GM12878 (cell line): ENCODE results near the gene CYP27A1. TPM values are rescaled to one million over a fixed set of nuclear protein-coding genes. Genes with fewer than 3 reads are reported as not detected.

Experiments
- ATAC-seq: fragments of 200-7000 bp; cut with Tn5 transposase; 3 replicates; pipeline ENCODE4 v1.9.1; 2020; ENCODE audit warnings: mild to moderate bottlenecking, moderate library complexity
- BruUV-seq: library from RNA; stranded (reverse); fragments of 400-500 nt; replicated peaks from 2 replicates; lab custom pipeline; 2021; lab: Mats Ljungman, UMichigan
- CTCF ChIA-PET: fragments of 300-600 bp; sonication (Branson Sonifier 250); formaldehyde crosslinking; extraction: SDS; loops from one replicate; lab custom pipeline; 2021; ENCODE audit warnings: inconsistent platforms; lab: Yijun Ruan, JAX
- POLR2A ChIA-PET: fragments of 350-600 bp; formaldehyde crosslinking; extraction: SDS; loops from one replicate; lab custom pipeline; 2021; ENCODE audit warnings: inconsistent platforms; lab: Charles Lee
- RAD21 ChIA-PET: fragments of 300-600 bp; sonication (Branson Sonifier 250); formaldehyde crosslinking; loops from one replicate; lab custom pipeline; 2023; ENCODE audit warnings: antibody characterized with exemption; ENCODE audit not compliant: unreplicated experiment; lab: Charles Lee
- SMC1A ChIA-PET: fragments of 300-600 bp; sonication (Branson Sonifier 250); formaldehyde crosslinking; loops from one replicate; lab custom pipeline; 2023; ENCODE audit not compliant: unreplicated experiment, uncharacterized antibody; lab: Charles Lee
- DNase-seq: peaks from one replicate; pipeline ENCODE4 v3.0.0-alpha.2; 2011; ENCODE audit warnings: low read depth, low spot score
- FAIRE-seq: peaks from 3 replicates; lab custom pipeline; 2011; peaks lifted over from hg19 to GRCh38; lab: Jason Lieb, UNC
- H2AFZ ChIP-seq: 2 replicates; pipeline ENCODE4 v1.6.0; 2011; ENCODE audit warnings: low read depth, low read length, control low read depth; ENCODE audit not compliant: control insufficient read depth
- H3K27ac ChIP-seq: 2 replicates; pipeline ENCODE4 v1.5.1; 2011; ENCODE audit warnings: control low read depth; ENCODE audit not compliant: control insufficient read depth, insufficient read depth
- H3K27me3 ChIP-seq, 2 experiments: replicated peaks in 1 of 2; 2 replicates each; pipeline versions ENCODE4 v1.6.0 to v1.6.1; 2011; ENCODE audit warnings: low read length in 1 of 2; ENCODE audit not compliant: control insufficient read depth in 2 of 2, insufficient read depth in 2 of 2
- H3K36me3 ChIP-seq, 2 experiments: 2 replicates each; pipeline ENCODE4 v1.5.1; 2011; ENCODE audit warnings: low read length in 1 of 2; ENCODE audit not compliant: control insufficient read depth in 2 of 2, insufficient read depth in 2 of 2
- H3K4me1 ChIP-seq: 2 replicates; pipeline ENCODE4 v1.6.1; 2011; ENCODE audit warnings: mild to moderate bottlenecking, low read length, moderate library complexity, mixed read lengths; ENCODE audit not compliant: control insufficient read depth, insufficient read depth
- H3K4me2 ChIP-seq: 2 replicates; pipeline ENCODE4 v1.6.0; 2011; ENCODE audit warnings: control low read depth; ENCODE audit not compliant: control insufficient read depth, insufficient read depth
- H3K4me3 ChIP-seq: fragments of 200-600 bp; sonication (generic); 2 replicates; pipeline ENCODE4 v1.5.1; 2016
- H3K79me2 ChIP-seq: 2 replicates; pipeline ENCODE4 v1.6.0; 2011; ENCODE audit warnings: low read length; ENCODE audit not compliant: control insufficient read depth, insufficient read depth
- H3K9ac ChIP-seq: 2 replicates; pipeline ENCODE4 v1.8.0; 2011; ENCODE audit warnings: low read length, control low read depth, mixed read lengths; ENCODE audit not compliant: control insufficient read depth, insufficient read depth
- H3K9me3 ChIP-seq: replicated peaks from 3 replicates; pipeline ENCODE4 v1.5.1; 2011; ENCODE audit warnings: mild to moderate bottlenecking, low read length; ENCODE audit not compliant: control insufficient read depth, insufficient read depth
- H4K20me1 ChIP-seq: 2 replicates; pipeline ENCODE4 v1.6.0; 2011; ENCODE audit not compliant: control insufficient read depth, insufficient read depth
- CBX5 ChIP-seq: sonication (generic); IDR thresholded peaks from 2 replicates; pipeline ENCODE4 v1.6.1; 2016; ENCODE audit warnings: low read depth, moderate library complexity, mild to moderate bottlenecking, inconsistent platforms
- CREM ChIP-seq: IDR thresholded peaks from 2 replicates; pipeline ENCODE4 v1.6.1; 2014; ENCODE audit warnings: antibody characterized with exemption, low read depth
- EED ChIP-seq: sonication (generic); IDR thresholded peaks from 2 replicates; pipeline ENCODE4 v1.6.1; 2016; ENCODE audit warnings: antibody characterized with exemption, low read depth
- KAT2A ChIP-seq: conservative IDR thresholded peaks from 2 replicates; pipeline ENCODE4 v1.6.1; 2011; ENCODE audit warnings: low read depth, low read length; ENCODE audit not compliant: control insufficient read depth
- NR2C1 ChIP-seq: fragments of 450-650 bp; IDR thresholded peaks from 2 replicates; pipeline ENCODE4 v1.6.1; 2017; ENCODE audit warnings: antibody characterized with exemption, mild to moderate bottlenecking, moderate library complexity
- SUZ12 ChIP-seq: fragments of 200-600 bp; sonication (generic); IDR thresholded peaks from one replicate; pipeline ENCODE4 v1.6.1; 2018; ENCODE audit warnings: antibody characterized with exemption, mild to moderate bottlenecking; ENCODE audit not compliant: unreplicated experiment
- TARDBP ChIP-seq: IDR thresholded peaks from 2 replicates; pipeline ENCODE4 v1.6.1; 2016; ENCODE audit warnings: borderline replicate concordance
- TCF7 ChIP-seq: IDR thresholded peaks from 2 replicates; pipeline ENCODE4 v1.6.1; 2014; ENCODE audit warnings: antibody characterized with exemption, borderline replicate concordance
- ZNF24 ChIP-seq: fragments of 450-650 bp; IDR thresholded peaks from 2 replicates; pipeline ENCODE4 v1.6.1; 2017; ENCODE audit warnings: antibody characterized with exemption, mild to moderate bottlenecking
- ZNF622 ChIP-seq: fragments of 450-650 bp; IDR thresholded peaks from 2 replicates; pipeline ENCODE4 v1.6.1; 2017; ENCODE audit warnings: mild to moderate bottlenecking, inconsistent platforms
- WGBS: methylation state at CpG from one replicate; pipeline ENCODE4 v1.1.6; 2016; ENCODE audit warnings: low lambda C conversion rate; ENCODE audit not compliant: insufficient replicate concordance, insufficient coverage; ENCODE audit errors: missing lambda C conversion rate; 5-methylcytosine and 5-hydroxymethylcytosine counted together
- in situ Hi-C: fragments of 300-500 bp; cut with MboI; formaldehyde crosslinking; loops from 9 replicates; pipeline ENCODE4 v1.14.3; 2018; ENCODE audit warnings: mixed read lengths
- intact Hi-C: fragments of 100-400 bp; cut with micrococcal nuclease; formaldehyde crosslinking; loops from one replicate; pipeline ENCODE4 v1.14.2; 2022; ENCODE audit not compliant: unreplicated experiment
- polyA plus RNA-seq, 11 experiments: library from polyadenylated mRNA; depleted of rRNA in 4 of 11; unstranded in 6 of 11; stranded (reverse) in 5 of 11; fragments of >200 nt; fragmentation: Nextera tagmentation in 4 of 11; fragmentation: Illumina TruSeq in 1 of 11; extraction: Ambion mirVana in 4 of 11; extraction: Trizol in 1 of 11; gene quantifications; 1 replicate in 1 of 11; 2 replicates in 10 of 11; pipeline versions ENCODE4 v1.2.1 to v1.2.3, GENCODE V29; 2011 to 2016; ENCODE audit warnings: inconsistent platforms in 2 of 11, missing spikeins in 2 of 11, low read depth in 1 of 11
- total RNA-seq, 4 experiments: library from RNA; depleted of rRNA in 3 of 4; stranded (reverse); fragments of >200 nt in 3 of 4; fragmentation: Illumina TruSeq in 1 of 4; extraction: Trizol in 1 of 4; gene quantifications; 2 replicates each; pipeline versions ENCODE4 v1.2.1 to v1.2.3, GENCODE V29; 2013 to 2021
- TF ChIP-seq, protein P1 (sequence below): fragments of 450-650 bp; IDR thresholded peaks from 2 replicates; pipeline ENCODE4 v1.6.1; 2018; ENCODE audit warnings: mild to moderate bottlenecking, low read depth, moderate library complexity; ENCODE audit not compliant: partially characterized antibody
- TF ChIP-seq, protein P2 (sequence below): fragments of 450-650 bp; conservative IDR thresholded peaks from 2 replicates; pipeline ENCODE4 v1.6.1; 2017; ENCODE audit warnings: mild to moderate bottlenecking, moderate library complexity
- TF ChIP-seq, protein P3 (sequence below): fragments of 450-650 bp; IDR thresholded peaks from 2 replicates; pipeline ENCODE4 v1.6.1; 2017; ENCODE audit warnings: borderline replicate concordance

Gene CYP27A1
- total and polyA plus RNA-seq, 10 of the 15 experiments (the other 5 are each of a cell fraction or from before 2014, with no cell fraction given): 0.11 to 0.72 (median 0.18) TPM; not detected in 2

DNA sequence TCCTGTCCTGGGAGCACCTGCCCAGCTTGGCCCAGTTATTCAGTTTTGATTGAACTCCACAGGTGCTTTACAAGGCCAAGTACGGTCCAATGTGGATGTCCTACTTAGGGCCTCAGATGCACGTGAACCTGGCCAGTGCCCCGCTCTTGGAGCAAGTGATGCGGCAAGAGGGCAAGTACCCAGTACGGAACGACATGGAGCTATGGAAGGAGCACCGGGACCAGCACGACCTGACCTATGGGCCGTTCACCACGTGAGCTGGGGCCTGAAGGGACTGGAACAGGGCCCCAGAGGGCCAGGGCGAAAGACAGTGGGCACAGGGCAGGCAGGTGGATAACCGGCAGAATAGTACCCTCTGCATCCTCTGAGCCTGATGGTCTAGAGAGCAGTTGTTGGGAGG is 27.6 kb downstream of the CYP27A1 start:
- Histone ChIP-seq H3K4me2 (no peak overlapping the region), H3K9me3 (no peaks in the 10 kb centered on the region; the same call in 1 of the 3 replicates), H3K27ac (no peak overlapping the region), H2AFZ (no peak overlapping the region), H3K36me3 (no peaks in the 10 kb centered on the region), H3K79me2 (no peaks in the 10 kb centered on the region), H3K4me1 (no peaks in the 10 kb centered on the region), H4K20me1 (no peaks in the 10 kb centered on the region), H3K27me3 (no peaks in the 10 kb centered on the region; a peak in 1 of 4 replicates), H3K4me3 (no peak overlapping the region), H3K9ac (no peak overlapping the region)
- DNase-seq (no peak), ATAC-seq (no peak), FAIRE-seq (no peak)
- ChIA-PET SMC1A (interaction anchor here (1.1 to 1.4 kb wide), 2 partner anchors 99 to 510 kb away, joined by 3 to 4 read pairs; partner anchors contain the start of gene TTLL4), POLR2A (interaction anchor here (0.5 kb wide), 1 partner anchor 138 kb away, joined by 3 read pairs; the partner anchor contains the start of genes RNF25 and STK36), RAD21 (no interaction called here), CTCF (interaction anchor here (1.2 kb wide), 1 partner anchor 453 kb away, joined by 4 read pairs; no protein-coding TSS in a partner anchor)
- intact Hi-C loops (no loop called here), in situ Hi-C loops (no loop called here)
- TF ChIP-seq CBX5 (no peak), TCF7 (no peak), ZNF24 (no peak), NR2C1 (no peak), TARDBP (no peak), ZNF622 (no peak), CREM (no peak), EED (no peak), SUZ12 (no peak), KAT2A (no peak)
- TF ChIP-seq, protein P1, sequence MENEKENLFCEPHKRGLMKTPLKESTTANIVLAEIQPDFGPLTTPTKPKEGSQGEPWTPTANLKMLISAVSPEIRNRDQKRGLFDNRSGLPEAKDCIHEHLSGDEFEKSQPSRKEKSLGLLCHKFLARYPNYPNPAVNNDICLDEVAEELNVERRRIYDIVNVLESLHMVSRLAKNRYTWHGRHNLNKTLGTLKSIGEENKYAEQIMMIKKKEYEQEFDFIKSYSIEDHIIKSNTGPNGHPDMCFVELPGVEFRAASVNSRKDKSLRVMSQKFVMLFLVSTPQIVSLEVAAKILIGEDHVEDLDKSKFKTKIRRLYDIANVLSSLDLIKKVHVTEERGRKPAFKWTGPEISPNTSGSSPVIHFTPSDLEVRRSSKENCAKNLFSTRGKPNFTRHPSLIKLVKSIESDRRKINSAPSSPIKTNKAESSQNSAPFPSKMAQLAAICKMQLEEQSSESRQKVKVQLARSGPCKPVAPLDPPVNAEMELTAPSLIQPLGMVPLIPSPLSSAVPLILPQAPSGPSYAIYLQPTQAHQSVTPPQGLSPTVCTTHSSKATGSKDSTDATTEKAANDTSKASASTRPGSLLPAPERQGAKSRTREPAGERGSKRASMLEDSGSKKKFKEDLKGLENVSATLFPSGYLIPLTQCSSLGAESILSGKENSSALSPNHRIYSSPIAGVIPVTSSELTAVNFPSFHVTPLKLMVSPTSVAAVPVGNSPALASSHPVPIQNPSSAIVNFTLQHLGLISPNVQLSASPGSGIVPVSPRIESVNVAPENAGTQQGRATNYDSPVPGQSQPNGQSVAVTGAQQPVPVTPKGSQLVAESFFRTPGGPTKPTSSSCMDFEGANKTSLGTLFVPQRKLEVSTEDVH: no peak
- TF ChIP-seq, protein P2, sequence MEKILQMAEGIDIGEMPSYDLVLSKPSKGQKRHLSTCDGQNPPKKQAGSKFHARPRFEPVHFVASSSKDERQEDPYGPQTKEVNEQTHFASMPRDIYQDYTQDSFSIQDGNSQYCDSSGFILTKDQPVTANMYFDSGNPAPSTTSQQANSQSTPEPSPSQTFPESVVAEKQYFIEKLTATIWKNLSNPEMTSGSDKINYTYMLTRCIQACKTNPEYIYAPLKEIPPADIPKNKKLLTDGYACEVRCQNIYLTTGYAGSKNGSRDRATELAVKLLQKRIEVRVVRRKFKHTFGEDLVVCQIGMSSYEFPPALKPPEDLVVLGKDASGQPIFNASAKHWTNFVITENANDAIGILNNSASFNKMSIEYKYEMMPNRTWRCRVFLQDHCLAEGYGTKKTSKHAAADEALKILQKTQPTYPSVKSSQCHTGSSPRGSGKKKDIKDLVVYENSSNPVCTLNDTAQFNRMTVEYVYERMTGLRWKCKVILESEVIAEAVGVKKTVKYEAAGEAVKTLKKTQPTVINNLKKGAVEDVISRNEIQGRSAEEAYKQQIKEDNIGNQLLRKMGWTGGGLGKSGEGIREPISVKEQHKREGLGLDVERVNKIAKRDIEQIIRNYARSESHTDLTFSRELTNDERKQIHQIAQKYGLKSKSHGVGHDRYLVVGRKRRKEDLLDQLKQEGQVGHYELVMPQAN: no peak
- TF ChIP-seq, protein P3, sequence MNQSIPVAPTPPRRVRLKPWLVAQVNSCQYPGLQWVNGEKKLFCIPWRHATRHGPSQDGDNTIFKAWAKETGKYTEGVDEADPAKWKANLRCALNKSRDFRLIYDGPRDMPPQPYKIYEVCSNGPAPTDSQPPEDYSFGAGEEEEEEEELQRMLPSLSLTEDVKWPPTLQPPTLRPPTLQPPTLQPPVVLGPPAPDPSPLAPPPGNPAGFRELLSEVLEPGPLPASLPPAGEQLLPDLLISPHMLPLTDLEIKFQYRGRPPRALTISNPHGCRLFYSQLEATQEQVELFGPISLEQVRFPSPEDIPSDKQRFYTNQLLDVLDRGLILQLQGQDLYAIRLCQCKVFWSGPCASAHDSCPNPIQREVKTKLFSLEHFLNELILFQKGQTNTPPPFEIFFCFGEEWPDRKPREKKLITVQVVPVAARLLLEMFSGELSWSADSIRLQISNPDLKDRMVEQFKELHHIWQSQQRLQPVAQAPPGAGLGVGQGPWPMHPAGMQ: no peak
- BruUV-seq: no TSS peak
- 70% methylated on average over 12 of the region's 12 CpGs for WGBS
